AG04449 (cell line): ENCODE results near the gene THOC2.

ENCODE experiments used
- CTCF ChIA-PET: fragments of 350-600 bp; formaldehyde crosslinking; extraction: SDS; loops from one replicate; lab custom pipeline; 2021; ENCODE audit warnings: antibody characterized with exemption; lab: Yijun Ruan, JAX
- POLR2A ChIA-PET: fragments of 400-600, 350-600 bp; formaldehyde crosslinking; extraction: SDS; loops from one replicate; lab custom pipeline; 2020; ENCODE audit warnings: antibody characterized with exemption, inconsistent platforms; lab: Yijun Ruan, JAX
- DNase-seq: peaks from one replicate; pipeline ENCODE4 v3.0.0-alpha.2; 2010; ENCODE audit warnings: low read depth, low spot score
- H3K4me3 ChIP-seq: 2 replicates; pipeline ENCODE4 v1.5.1; 2011; ENCODE audit warnings: low read depth, mild to moderate bottlenecking, control low read depth, low read length
- TF ChIP-seq, protein P1 (sequence below): IDR thresholded peaks from one replicate; pipeline ENCODE4 v1.5.1; 2011; ENCODE audit warnings: mild to moderate bottlenecking, moderate library complexity, low read length, control low read depth, inconsistent platforms; ENCODE audit not compliant: insufficient read depth; ENCODE audit errors: missing control alignments

The THOC2 gene

DNA sequence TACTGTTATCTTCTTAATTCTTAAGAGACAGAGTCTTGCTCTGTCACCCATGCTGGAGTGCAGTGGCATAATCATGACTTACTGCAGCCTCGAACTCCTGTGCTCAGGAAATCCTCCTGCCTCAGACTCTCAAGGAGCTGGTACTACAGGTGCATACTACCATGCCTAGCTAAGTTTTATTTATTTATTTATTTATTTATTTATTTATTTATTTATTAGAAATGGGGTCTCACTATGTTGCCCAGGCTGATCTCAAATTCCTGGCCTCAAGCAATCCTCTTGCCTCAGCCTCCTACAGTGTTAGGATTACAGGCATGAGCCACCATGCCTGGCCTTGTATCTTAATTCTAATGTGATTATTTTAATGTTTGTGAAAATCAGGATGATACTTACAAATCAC is 125.6 kb downstream of the THOC2 start:
- ChIA-PET CTCF (no interaction called here), POLR2A (no interaction called here)
- no peak overlapping the region for H3K4me3 ChIP-seq
- TF ChIP-seq, protein P1, sequence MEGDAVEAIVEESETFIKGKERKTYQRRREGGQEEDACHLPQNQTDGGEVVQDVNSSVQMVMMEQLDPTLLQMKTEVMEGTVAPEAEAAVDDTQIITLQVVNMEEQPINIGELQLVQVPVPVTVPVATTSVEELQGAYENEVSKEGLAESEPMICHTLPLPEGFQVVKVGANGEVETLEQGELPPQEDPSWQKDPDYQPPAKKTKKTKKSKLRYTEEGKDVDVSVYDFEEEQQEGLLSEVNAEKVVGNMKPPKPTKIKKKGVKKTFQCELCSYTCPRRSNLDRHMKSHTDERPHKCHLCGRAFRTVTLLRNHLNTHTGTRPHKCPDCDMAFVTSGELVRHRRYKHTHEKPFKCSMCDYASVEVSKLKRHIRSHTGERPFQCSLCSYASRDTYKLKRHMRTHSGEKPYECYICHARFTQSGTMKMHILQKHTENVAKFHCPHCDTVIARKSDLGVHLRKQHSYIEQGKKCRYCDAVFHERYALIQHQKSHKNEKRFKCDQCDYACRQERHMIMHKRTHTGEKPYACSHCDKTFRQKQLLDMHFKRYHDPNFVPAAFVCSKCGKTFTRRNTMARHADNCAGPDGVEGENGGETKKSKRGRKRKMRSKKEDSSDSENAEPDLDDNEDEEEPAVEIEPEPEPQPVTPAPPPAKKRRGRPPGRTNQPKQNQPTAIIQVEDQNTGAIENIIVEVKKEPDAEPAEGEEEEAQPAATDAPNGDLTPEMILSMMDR, result no peak
- no peak for DNase-seq

DNA sequence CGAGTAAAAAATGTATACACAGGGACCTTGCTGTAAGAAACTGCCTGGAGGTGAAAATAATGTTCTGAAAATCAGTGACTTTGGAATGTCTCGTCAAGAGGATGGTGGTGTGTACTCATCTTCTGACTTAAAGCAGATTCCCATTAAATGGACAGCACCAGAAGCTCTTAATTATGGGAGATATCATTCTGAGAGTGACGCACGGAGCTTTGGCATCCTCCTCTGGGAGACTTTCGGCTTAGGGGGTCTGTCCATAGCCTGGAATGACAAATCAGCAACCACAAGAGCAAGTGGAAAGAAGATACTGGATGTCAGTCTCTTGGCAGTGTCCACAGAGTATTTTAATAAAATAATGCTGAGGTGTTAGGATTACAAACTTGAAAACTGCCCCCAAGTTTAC is 129.4 kb downstream of the THOC2 start:
- H3K4me3 ChIP-seq, result no peak overlapping the region
- TF ChIP-seq, protein P1, result no peak
- POLR2A ChIA-PET, result no interaction called here
- no peak for DNase-seq
- CTCF ChIA-PET, result no interaction called here

DNA sequence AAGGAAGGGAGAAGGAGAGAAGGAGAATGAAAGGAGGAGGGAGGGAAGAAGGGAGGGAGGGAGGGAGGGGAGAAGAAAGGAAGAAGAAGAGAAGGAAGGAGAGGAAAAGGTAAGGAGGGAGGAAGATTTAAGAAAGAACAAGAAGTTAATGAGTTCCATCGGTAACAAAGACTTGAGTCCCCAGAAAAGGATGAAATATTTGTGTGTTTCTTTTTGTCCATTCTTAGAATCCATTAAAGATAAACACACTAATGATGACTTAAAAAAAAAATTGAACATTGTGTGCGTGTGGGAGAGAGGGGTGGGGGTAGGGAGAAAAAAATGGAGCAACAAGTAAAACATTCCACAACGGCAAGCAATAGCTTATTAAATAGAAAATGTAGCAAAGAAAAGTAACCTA is 131.4 kb downstream of the THOC2 start:
- no peak overlapping the region for H3K4me3 ChIP-seq
- TF ChIP-seq, protein P1, result no peak
- CTCF ChIA-PET, result no interaction called here
- POLR2A ChIA-PET, result no interaction called here
- no peak for DNase-seq

DNA sequence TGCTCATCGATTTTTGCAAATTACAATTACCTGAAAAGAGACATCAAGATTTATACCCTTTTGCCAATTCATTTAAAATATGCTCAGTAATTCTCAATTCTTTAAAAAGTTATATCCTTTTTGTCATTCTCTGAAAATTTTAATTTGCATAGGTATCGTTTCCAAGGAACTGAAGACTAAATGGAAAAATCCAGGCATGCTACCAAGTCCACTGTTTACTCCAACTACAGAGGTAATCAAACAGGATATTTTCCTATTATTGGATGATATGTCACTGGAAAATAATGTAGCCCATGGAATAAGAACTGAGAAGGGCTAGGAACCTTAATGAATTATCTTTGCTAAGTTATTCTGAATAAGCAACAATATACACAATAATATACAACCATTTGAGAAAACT is 132.7 kb downstream of the THOC2 start:
- ChIA-PET POLR2A (no interaction called here), CTCF (no interaction called here)
- no peak for DNase-seq
- TF ChIP-seq, protein P1, result no peak
- no peak overlapping the region for H3K4me3 ChIP-seq

DNA sequence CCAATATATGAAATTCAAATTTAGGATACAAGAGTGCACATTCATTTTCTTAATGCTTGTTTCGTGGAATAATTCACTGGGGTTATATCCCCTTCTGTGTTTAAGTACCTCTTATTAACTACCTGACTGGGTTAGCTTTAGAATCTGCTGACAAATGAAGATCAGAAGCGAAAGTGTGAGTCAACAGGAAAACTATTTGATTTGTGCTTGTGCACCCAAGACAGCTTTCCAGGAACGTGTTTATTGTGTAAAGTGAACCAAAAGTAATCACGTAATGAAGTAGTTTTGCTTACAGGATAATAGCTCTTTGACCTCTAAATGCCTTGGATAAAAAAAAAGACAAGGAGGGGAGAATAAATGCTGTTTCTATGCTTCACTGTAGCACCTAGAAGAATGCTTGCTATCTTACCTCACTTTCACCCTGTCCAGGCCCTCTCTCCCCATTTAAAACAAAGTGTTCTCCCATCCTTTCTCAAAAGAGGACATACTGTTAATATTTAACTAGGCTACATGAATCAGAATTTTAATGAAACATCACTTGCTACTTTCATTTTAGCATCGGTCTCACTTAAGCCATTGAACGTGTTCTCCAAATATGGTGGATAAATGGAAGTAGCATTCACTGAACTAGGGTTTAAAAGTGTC is 141.9 kb downstream of the THOC2 start:
- CTCF ChIA-PET, result no interaction called here

DNA sequence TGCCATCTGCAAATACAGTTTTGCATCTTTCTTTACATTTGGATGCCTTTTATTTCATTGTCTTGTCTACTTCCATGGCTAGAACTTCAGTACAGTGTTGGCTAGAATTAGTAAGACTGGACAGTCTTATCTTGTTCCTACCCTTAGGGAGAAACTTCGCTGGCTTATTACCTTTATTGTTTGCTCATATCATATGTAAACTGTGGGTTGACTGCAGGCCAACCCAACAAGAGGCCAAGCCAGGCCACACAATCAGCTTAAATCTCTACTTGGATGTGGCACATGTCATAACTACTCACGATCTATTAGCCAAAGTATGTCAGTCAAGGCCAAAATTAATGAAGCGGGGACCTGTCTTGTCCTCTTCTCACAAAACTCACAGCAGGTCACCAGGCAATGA is 144.1 kb downstream of the THOC2 start:
- ChIA-PET POLR2A (no interaction called here), CTCF (no interaction called here)
- TF ChIP-seq, protein P1, result no peak

More for the DNA sequence above, 141.9 kb downstream of the THOC2 start:
- DNase-seq, result no peak
- POLR2A ChIA-PET, result no interaction called here
- H3K4me3 ChIP-seq, result no peak overlapping the region
- TF ChIP-seq, protein P1, result no peak

More for the DNA sequence above, 144.1 kb downstream of the THOC2 start:
- H3K4me3 ChIP-seq, result no peak overlapping the region
- DNase-seq, result no peak
